GM08714 (cell line): Measurements from ENCODE around the gene COQ4.

Experiments
- H3K4me3 ChIP-seq: fragments of 200-500 bp; sonication (Bioruptor generic); 2 replicates; pipeline ENCODE4 v1.5.1; 2014; ENCODE audit warnings: mild to moderate bottlenecking, low read length, inconsistent platforms
- ZNF274 ChIP-seq: IDR thresholded peaks from 2 replicates; pipeline ENCODE4 v1.6.1; 2012; ENCODE audit warnings: mild to moderate bottlenecking, low read depth, low read length

The COQ4 gene

DNA sequence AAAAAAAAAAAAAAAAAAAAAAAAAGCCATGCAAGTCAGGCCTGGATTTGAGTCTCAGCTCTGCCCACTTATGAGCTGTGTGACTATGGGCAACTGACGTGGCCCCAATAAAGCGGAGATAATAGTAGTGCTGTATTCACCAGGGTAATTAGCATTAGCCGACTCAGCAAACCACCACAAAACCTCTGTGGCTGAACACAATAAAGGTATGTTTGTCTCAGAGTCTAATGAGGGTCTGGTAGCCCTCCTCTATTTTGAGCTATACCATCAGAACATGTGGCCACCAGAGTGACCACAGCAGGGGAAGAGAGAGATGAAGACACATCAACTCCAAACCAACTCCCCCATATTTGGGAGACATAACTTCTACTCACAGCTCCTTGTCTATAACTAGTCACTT is 30.6 kb upstream of the COQ4 start:
- no peak for TF ChIP-seq ZNF274
- H3K4me3 ChIP-seq: no peak overlapping the region

DNA sequence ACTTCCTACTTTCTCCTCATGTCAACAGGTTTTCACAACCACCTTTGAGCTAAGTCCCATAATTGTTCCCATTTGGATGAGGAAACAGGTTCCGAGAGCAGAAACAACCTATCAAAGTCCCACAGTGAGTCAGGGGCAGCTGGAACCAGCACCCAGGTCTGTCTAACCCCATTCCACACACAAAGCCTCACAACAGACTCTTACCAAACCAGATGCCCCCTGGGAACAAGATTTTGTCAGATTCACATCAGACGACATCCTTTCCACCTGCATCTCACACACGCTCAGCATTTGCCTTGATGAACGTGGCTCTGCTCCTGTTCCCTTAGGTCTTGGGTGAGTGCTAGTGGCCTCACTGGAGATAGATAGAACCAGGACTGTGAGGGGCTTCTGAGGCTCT is 29.5 kb upstream of the COQ4 start:
- H3K4me3 ChIP-seq: no peak overlapping the region
- no peak for TF ChIP-seq ZNF274

DNA sequence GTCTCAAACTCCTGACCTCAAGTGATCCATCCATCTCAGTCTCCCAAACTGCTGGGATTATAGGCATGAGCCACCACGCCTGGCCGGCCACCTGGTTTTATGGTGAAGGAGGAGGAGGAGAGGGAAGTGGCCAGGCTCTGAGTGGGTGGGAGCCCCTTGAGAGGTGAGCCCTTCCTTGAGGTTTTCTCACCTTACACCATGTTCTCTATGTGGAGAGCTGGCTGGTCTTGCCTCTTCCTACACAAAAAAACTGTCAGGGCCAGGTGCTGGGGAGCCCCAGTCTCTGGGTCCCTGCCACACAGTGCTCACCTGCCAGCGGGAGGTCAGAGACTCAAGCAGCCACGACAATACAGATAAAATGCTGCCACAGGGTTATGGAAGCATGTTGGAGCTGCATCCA is 28.5 kb upstream of the COQ4 start:
- no peak for TF ChIP-seq ZNF274
- H3K4me3 ChIP-seq: no peak overlapping the region

DNA sequence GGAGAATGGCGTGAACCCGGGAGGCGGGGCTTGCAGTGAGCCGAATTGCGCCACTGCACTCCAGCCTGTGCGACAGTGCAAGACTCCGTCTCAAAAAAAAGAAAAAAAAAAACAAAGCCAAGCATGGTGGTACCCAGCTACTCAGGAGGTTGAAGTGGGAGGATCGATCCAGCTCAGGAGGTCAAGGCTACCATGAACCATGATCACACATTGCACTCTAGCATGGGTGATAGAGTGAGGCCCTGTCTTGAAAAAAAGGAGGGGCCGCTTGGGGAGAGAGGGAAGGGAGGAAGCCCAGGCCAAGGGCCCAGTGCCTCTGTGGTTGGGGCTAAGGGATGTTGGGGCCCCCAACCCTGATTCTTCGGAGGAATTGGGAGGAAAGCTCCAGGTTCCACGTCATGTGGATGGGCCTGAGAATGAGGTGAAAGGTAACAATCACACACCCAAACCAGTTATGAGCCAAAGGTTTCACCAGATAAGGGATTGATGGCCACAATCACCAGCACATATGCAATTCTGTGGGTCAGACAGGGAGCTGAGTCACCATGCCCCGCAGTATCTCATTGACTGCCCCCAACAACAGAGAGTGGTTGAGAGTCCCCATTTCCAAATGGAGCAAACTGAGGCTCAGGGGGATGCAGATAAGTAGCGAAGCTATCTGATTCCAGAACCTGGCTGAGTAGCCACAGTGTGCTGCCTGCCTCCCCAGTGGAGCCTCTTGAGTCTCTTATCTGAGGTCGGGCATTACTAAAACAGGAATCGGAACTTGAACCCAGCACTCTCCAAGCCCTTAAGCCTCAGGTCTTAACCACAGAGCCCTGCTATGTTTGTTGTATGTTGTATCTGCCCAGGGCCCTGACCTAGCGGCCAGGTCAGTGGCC is 26.1 kb upstream of the COQ4 start:
- TF ChIP-seq ZNF274: no peak
- H3K4me3 ChIP-seq: no peak overlapping the region

DNA sequence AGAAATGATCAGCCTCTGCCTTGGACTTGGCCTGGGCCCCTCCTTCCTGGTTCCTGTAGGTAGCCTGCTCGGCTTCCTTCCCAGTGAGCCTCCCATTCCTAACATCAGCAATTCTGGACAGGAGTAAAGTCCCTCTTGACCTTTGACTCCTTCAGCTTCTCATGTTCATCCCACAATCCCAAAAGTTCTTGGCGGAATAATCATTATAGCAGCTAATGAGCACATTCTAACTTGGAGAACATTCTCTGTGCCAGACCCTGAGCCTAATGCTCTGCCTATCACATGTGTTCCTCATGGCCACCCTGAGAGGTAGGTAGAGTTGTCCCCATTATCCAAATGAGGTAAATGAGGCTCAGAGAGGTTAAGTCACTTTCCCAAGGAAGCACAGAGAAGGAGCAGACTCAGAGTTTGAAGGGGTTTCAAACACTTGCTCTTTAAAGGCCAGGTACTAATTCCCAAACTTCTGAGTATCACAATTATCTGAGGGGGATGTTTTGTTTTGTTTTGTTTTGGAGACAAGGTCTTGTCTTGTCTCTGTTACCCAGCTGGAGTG is 25.3 kb upstream of the COQ4 start:
- no peak for TF ChIP-seq ZNF274
- no peak overlapping the region for H3K4me3 ChIP-seq

DNA sequence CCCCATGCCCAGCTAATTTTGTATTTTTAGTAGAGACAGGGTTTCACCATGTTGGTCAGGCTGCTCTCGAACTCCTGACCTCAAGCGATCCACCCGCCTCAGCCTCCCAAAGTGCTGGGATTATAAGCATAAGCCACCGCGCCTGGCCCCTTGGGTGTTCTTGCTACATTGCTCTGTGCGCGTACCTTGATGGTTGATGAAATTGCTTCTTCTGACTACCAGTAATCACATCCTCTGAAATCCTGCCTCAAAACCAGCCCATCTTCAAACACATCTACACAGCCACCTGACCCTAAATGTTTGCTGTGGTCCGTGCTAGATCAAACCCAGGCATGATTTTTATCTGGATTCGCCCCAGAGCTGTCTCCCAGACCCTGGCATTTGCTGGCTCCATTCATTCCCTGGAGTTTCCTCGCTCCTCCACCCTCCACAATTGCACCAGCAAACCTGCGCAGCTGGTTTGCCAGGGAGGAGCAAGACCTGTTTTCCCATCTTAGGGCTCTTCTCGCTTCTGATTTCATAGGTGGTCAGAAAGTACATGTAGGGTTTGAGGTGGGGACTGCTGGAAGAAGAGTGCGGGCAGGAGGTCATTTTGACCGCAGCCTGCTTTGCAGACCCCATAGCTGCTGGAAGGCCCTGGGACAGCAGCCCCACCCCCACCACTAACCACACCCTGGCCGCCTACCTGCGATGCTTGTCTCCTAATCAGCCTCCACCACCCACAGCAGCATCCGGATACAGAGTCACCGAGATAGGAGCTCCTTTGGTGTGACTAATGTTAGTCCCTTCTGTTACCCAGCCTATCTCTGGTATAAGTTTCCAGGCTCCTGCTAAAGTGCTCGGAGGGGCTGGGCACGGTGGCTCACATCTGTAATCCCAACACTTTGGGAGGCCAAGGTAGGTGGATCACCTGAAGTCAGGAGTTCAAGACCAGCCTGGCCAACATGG is 23.8 kb upstream of the COQ4 start:
- H3K4me3 ChIP-seq: no peak overlapping the region
- TF ChIP-seq ZNF274: no peak

DNA sequence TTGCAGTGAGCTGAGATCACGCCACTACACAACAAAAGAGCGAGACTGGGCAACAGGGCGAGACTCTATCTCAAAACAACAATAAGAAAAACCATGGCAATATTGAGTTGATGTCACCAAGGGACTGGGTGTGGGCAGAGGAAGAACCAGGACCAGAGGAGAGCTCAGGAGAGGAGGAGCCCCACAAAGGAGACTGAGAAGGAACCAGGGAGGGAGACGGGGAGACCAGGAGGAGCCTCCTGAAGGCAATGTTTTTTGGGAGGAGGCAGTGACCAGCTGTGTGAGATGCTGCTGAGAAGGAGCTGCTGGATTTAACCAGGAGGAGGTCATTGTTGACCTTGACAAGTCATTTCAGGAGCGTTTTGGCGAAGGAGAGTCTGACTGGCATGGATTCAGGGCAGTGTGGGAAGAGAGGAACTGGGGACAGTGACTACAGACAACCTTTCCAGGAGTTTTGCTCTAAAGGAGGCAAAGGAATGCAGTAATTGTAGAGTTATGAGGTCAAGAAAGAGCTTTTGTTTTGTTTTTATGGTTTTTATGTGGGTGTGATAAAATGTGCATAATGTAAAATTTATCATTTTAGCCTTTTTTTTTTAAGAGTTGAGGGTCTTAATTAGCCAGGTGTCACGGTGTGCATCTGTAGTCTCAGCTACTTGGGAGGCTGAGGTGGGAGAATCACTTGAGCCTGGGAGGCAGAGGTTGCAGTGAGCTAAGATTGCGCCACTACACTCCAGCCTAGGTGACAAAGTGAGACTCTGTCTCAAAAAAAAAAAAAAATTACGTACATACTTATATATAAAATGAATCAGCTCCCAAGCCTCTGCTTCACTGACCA is 18.3 kb upstream of the COQ4 start:
- TF ChIP-seq ZNF274: no peak
- no peak overlapping the region for H3K4me3 ChIP-seq

DNA sequence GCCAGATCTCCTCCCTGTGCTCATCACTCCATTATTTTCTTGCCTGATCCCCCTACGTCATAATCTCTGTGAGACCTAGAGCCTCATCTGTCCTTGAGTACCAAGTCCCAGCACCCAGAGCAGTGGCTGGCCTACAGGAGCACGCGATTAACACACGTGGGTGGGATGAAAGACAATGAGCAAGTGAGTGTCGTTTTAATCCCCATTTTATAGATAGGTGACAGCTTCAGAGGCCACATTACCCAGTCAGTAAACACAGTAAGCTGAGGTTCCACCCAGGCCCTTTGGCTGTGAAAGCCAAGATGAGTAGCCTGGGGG is 17.7 kb upstream of the COQ4 start:
- H3K4me3 ChIP-seq: no peak overlapping the region
- TF ChIP-seq ZNF274: no peak

DNA sequence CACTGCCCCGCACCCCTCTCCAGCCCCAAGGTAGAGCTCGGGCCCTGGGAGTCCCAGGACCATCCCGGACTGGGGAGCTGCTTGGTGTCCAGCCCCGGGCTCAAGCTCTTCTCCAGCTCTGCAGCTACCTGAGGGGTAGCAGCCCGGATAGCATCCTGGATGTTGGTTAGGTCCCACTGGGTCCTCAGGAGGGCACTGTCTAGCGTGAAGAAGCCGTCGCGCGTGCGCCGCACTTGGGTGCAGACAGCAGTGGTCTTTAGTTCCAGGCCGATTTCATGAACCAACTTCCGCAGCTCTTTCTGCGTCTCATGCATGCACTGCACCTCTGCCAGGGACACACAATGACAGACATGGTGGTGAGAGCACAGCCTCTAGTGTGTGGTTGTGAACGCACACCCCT is 13.1 kb upstream of the COQ4 start:
- no peak overlapping the region for H3K4me3 ChIP-seq
- no peak for TF ChIP-seq ZNF274

DNA sequence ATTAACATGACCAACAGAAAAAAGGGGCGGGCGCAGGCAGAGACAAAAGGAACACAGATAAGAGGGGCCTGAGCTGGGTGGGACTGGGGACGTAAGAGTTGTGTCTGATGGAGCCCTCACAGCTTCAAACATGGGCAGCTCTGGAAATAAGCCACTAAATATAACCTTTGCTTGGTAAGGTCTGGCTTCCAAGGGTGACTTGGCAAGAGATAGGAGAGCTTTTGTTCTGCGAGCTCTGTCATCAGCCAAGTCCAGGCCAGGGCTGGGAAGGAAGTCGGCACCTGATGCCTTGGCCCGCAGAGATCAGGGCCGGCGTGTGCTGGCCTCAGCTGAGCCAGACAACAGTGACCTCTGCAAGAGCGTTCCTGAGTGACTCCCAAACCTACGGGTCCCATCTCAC is 12.2 kb upstream of the COQ4 start:
- H3K4me3 ChIP-seq: no peak overlapping the region
- TF ChIP-seq ZNF274: no peak

DNA sequence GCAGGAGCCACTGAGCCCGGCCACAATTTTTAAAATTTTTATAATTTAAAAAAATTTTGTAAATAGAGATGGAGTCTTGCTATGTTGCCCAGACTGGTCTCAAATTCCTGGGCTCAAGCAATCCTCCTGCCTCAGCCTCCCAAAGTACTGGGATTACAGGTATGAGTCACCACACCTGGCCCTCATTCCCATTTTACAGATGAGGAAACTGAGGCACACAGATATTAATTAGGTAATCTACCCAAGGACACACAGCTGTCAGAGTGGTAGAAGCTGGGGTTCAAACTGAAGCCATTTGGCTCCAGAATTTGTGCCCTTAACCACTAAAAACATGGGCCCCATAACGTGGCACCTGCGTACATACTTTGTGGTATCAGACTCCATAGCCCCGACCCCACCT is 7.9 kb upstream of the COQ4 start:
- TF ChIP-seq ZNF274: no peak

DNA sequence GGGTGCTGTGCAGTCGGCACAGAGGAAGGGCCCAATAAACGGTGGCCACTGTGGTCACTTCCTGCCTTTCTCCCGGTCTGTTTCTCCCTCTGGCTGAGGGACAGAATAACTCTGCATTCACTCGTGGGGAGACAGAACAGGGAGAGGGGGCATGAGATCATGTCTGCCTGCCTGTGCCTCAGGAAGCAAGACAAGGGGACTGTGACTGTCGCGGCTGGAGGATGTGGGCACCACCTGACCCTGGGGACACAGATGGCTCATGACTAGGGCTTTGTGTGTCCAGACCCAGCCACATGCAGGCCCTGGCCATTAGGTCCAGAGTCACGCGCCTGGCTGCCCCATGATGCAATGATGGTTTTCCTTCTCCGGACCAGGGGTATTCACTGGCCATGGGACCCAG is 6.2 kb upstream of the COQ4 start:
- TF ChIP-seq ZNF274: no peak
- no peak overlapping the region for H3K4me3 ChIP-seq

More for the DNA sequence above, 7.9 kb upstream of the COQ4 start:
- no peak overlapping the region for H3K4me3 ChIP-seq

DNA sequence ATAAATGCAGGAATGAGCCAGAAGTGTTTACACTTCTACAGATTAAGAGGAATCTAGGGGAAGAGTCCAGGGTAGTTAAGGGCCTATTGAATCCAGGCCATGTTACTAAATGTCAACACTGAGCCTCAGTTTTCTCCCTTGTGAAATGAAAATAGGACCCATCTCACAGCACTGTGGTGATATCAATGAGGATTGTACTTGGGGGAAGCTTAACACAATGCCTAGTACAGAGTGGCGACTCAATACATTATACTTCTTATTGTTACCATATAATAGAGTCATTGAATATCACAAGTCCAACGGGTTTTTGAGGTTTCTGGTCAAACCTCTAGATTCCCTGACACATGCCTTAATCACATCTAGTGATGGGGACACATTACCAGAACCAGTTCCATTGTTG is 5.0 kb upstream of the COQ4 start:
- TF ChIP-seq ZNF274: no peak
- H3K4me3 ChIP-seq: no peak overlapping the region

DNA sequence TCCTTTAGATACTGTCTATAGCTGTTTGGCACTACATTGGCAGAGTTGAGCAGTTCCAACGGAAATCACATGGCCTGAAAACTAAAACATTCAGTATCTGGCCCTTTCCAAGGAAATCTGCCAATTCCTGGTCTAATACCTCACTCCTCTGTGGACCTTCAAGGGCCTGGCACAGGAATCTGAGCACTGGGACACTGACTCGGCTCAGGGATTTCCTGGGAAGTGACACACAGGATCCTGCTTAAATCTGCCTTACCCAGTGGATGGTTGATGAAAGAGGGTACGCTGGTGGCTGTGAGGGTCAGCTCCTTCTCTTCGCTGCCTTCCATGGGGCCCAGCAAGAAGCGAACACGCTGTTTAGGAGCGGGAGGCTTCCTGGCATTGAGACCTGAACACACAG is 1.3 kb upstream of the COQ4 start:
- peak overlapping the region; percentile 91 for H3K4me3 ChIP-seq
- TF ChIP-seq ZNF274: no peak
